NK-92 (cell line): ENCODE data around the gene DNAJC18.
"Not testable (repeated sequence)": the region's sequence is repeated elsewhere in the genome, so short reads cannot be mapped to it uniquely, and the experiment has no call there.

Source experiments
- DNase-seq: peaks from one replicate; lab custom pipeline; 2025; ENCODE audit not compliant: unreplicated experiment; lab: John Stamatoyannopoulos, UW

Gene DNAJC18

GRCh38 chr5:139461698-139462097 is 22.4 kb upstream of the DNAJC18 start:
- DNase-seq, result no peak

DNA sequence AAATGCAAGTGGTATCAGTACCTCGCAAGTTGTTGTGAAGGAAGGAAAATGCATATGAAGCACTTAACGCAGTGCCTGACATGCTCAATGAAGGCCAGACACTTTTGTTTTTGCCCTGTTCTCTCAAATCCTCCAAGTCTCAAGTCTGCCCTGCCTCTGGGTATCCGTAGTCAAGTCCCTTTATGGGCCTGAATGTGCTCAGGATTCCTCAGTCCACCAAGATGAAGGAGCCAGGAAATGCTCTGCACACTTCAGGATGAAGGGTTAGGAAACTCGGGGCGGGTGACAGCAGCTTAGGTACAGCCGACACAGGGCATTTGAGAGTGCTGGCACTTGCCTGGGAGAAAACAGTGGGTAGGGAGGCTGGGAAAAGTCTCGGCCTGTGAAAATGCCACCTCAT is 21.9 kb upstream of the DNAJC18 start:
- DNase-seq, result no peak

- no peak for DNase-seq
Measured at GRCh38 chr5:139460455-139460854, 21.1 kb upstream of the DNAJC18 start.

DNA sequence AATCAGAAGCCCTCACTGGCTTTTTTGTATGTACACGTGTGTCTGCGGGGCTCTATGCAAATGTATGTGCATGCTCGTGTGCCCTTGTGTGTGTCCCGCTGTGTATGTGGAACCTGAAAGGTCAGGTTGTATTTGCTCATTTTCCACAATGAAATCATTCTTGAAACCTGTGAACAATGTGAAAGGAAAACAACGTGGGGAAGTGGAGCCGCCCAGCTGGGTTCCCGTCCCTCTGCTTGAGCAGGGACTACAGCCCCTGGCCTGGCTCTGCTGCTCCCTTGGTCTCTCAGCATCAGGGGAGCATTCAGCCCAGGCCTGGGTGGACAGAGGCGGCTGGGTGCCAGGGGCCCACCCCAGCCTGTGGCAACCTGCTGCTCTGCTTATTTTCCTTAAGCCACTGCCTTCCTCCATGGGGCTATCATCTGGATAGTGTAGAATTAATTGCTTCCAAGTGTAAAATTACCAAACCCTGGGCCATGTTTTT is 20.2 kb upstream of the DNAJC18 start:
- DNase-seq, result no peak

DNA sequence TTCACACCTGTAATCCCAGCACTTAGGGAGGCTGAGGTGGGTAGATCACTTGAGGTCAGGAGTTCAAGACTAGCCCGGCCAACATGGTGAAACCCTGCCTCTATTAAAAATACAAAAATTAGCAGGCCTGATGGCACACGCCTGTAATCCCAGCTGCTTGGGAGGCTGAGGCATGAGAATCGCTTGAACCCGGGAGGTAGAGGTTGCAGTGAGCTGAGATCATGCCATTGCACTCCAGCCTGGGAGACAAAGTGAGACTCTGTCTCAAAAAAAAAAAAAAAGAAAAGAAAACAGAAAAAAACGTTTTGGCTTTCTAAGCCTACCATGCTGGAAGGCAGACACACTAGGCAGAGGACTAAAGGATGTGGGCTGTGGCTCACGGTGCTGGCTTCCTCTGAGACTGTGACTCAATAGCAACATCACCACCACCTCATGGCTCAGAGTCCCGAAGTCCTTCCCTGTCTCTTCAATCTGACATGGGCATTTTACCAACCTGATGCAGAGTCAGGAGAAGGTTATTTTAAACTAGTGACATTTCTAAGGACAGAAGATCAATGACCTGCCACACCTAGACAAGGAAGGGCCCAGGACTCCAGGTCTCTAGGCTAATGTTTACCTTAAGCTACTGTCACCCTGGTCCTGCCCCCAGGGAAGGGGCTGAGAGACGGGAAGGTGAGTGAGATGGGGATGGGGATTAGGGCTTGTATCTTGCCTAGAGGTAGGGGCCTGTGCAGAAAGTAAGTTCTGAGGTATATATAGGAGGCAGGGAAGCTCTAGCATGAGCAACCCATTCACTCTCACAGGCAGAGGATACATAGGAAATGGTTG is 19.5 kb upstream of the DNAJC18 start:
- no peak for DNase-seq

DNA sequence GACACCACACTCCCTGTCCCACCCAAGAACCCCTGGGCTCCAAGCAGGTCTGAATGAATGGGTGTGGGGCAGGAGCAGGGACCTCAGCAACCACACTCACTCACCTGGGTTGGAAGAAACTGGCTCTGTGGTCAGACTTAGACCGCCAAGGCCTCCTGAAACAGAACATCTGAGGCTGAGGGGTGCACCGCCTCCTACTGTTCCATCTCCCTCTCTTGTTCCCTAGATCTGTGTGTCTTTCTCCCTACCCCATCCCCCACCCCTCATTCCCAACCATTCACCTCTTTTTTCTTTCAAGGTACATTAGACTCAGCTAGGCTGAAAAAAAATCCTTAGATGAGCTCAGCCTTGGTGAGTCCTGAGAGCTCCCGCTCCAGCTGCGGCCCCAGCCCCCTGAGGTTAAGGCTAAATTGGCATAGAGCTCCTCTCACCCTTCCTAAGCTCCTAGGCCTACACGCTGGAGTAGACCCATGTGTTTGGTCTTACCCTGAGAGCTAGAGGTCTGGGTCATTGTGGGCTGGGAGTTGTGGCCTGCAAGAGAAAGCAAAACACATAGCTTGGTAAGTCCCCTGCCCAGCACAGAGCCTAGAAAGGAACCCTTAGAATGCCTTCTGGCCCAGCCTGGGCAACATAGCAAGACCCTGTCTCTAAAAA is 18.5 kb upstream of the DNAJC18 start:
- DNase-seq, result no peak

DNA sequence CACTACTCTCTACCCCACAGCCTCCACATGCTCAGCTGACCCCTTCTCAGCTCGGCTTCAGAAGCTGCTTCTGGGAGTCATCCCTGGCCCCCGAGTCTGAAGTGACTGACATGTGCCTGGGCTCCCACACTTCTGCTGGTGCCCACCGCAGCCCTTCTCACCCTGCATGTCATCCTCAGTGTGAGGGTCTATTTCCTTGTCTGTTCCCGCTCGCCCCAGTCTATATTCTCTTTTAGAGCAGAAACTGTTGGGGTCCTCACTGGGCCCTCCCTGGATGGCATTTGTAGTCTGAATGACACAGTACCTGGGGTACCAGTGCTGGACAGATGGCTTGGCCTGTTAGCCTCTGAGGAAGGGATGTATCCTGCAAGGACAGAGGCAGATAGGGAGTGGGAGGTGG is 17.9 kb upstream of the DNAJC18 start:
- DNase-seq, result no peak

- no peak for DNase-seq
Measured at GRCh38 chr5:139456776-139457175, 17.5 kb upstream of the DNAJC18 start.

GRCh38 chr5:139454568-139455290 is 15.4 kb upstream of the DNAJC18 start:
- DNase-seq, result no peak

DNA sequence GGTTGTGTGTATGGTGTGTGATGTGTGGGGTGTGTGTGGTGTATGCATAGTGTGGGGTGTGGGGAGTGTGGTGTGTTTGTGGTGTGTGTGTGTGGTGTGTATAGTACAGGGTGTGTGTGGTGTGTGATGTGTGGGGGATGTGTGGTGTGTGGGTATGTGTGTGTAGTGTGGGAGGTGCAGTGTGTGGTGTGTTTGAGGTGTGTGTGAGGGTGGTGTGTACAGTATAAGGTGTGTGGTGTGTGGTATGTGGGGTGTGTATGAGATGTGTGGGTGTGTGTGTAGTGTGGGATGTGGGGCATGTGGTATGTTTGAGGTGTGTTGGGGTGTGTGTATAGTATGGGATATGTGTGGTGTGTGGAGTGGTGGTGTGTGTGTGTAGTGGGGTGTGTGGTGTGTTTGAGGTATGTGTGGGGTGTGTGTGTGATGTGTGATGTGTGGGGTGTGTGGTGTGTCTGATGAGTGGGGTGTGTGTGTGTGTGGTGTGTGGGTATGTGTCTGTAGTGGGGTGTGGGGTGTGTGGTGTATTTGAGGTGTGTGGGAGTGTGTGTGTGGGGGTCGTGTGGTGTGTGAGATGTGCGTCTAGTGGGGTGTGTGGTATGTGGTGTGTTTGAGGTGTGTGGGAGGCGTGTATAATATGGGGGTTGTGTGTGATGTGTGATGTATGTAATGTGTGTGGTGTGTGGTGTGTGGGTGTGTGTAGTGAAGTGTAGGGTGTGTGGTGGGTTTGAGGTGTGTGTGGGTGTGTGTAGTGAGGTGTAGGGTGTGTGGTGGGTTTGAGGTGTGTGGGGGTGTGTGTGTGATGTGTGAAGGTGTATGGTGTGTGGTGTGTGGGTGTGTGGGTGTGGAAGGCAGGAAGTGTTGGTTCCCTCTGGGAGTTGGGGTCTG is 14.6 kb upstream of the DNAJC18 start:
- no peak for DNase-seq

DNA sequence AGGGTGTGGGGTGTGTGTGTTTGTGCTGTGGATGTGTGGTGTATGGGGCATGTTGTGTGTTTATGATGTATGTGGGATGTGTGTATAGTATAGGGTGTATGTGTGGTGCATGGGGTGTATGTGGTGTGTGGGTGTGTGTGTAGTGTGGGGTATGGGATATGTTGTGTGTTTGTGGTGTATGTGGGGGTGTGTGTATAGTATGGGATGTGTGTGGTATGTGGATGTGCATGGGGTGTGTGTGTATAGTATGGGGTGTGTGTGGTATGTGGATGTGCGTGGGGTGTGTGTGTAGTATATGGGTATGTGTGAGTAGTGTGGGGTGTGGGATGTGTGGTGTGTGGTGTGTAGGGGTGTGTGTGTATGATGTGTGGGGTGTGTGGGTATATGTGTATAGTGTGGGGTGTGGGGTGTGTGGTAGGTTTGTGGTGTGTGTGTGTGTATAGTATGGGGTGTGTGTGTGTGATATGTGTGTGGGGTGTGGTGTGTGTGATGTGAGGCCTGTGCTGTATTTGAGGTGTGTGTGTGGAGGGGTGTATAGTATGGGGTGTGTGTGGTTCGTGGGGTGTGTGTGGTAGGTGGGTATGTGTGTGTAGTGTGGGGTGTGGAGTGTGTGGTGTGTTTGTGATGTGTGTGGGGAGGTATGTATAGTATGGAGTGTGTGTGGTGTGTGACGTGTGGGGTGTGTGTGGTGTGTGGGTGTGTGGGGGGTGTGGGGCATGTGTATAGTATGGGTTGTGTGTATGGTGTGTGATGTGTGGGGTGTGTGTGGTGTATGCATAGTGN is 12.7 kb upstream of the DNAJC18 start:
- DNase-seq, result no peak

DNA sequence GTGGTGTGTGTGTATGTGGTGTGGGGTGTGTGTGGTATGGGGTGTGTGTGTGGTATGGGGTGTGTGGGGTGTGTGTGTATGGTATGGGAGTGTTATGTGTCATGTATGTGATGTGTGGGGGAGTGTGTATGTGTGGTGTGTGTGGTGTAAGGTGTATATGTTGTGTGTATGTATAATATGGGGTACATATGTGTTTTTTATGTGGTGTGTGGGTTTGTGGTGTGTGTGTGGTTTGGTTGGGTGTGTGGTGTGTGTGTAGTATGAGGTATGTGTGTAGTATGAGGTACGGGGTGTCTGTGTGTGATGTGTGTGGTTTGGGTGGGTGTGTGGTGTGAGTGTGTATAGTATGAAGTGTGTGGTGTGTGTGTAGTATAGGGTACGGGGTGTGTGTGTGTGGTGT is 11.9 kb upstream of the DNAJC18 start:
- DNase-seq, result no peak

- DNase-seq, result no peak
Measured at GRCh38 chr5:139446956-139447779, 7.8 kb upstream of the DNAJC18 start.

DNA sequence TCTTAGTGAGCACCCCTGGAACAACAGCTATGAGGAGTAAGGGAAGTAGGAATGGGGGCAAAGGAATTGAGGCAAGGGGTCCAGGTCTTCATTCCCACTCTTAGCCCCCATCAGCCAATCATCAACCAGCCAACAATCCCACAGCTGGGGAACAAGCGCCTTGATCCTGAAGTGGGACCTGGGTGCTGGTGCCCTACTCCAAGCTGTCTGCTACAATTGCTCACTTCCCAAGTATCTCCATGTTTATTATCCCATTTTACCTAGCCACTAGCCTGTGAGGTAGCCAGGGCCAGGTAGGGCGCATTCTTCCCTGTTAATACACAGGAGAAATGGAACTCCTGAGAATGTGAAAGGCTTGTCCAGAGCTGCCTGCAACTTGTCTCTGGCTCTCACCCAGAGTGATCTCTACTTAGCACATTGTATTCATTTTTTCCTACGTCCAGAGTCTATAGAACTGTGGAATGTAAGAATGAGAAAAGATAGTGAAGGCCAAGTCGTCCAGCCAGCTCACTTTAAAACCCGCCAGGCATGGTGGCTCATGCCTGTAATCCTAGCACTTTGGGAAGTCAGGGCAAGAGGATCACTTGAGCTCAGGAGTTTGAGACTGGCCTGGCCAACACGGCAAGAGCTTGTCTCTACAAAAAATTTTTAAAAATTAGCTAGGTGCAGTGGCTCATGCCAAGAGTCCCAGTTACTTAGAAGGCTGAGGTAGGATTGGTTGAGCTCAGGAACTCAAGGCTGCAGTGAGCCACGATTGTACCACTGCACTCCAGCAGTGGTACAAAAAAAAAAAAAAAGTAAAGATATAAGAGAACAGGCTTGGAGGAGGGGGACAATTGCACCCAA is 6.2 kb upstream of the DNAJC18 start:
- no peak for DNase-seq

GRCh38 chr5:139443831-139444453 is 4.6 kb upstream of the DNAJC18 start:
- no peak for DNase-seq

GRCh38 chr5:139440416-139440815 is 1.1 kb upstream of the DNAJC18 start:
- not testable (repeated sequence) for DNase-seq

DNA sequence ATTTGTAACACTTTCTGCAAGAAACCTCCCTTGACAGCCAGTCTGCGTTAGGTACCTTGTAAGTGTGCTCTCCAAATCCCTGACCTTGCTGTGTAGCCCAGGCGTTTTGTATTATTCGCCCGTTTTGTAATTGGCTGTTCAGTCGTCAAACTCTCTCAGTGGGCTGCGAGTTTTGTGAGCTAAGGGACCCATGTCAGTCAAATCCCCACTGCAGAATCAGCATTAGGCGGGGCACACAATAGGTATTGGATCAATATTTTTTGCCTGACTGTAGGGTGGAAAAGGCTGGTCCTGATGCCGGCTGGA is 665 bp downstream of the DNAJC18 start:
- DNase-seq, result no peak

- DNase-seq, result no peak
Measured at GRCh38 chr5:139435676-139436075, 3.6 kb downstream of the DNAJC18 start.
